Midbrain (tissue), 1 donor: ENCODE data around the gene CLEC2B.

Experiments used
- DNase-seq: peaks from one replicate; lab custom pipeline; 2025; lab: John Stamatoyannopoulos, UW

The CLEC2B gene

DNA sequence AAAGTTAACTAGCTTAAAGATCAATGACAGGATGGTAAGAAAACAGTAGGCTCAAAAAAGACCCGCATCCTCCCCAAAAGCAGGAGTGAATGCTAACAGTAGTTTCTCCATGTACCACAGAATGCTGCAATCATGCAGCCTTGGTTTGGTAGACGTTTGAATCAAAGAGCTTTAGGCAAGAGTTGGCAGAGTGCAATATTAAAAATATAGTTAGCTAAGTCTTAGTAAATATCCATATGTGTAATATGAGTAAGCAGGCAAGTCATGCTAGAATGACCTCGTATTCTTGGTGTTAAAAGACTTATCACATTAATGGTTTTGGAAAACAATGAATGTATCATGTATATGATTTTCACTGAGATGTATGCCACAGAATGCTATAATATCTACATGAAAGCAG lies 60.6 kb downstream of the CLEC2B start:
- DNase-seq: no peak

DNA sequence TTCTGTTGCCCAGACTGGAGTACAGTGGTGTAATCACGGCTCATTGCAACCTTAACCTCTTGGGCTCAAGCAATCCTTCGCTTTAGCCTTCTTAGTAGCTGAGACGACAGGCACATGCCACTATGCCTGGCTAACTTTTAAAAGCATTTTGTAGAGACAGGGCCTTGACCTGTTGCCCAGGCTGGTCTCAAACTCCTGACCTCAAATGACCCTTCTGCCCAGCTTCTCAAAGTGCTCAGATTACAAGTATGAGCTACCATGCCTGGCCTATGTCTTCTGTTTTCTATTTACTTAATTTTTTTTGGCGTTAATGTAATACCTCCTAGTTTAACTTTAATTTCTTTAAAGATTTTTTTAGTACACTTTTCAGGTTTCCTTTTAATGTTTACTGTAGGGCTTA lies 62.4 kb downstream of the CLEC2B start:
- no peak for DNase-seq

DNA sequence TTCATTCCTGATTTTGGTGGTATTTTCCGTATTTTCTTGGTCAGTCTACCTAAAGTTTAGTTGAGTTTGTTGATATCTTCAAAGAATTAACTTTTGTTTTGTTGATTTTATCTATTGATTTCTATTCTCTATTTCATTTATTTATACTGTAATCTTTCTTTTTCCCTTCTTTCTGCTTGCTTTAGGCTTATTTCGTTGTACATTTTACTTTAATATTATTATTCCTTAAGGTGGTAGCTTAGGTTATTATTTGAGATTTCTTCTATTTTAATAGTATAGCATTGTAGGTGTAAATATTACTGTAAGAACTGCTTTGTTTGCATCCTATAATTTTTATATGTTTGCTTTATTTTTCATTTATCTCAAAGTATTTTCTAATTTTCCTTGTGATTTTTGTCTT lies 63.3 kb downstream of the CLEC2B start:
- DNase-seq: no peak
